BLaER1 treated with 17β-estradiol and CSF1 and Interleukin-3, amounts not matched to agents 10 nM and 100 nM (cell line): ENCODE results near the gene KDM4E.
A peak's percentile ranks its signal among the peaks of the same experiment; 100 is the strongest.
"Not testable (repeated sequence)": the region's sequence is repeated elsewhere in the genome, so short reads cannot be mapped to it uniquely, and the experiment has no call there.

Experiments
- H3K27ac ChIP-seq, 11 experiments: shearing (Covaris generic); formaldehyde crosslinking; 2 replicates each; pipeline ENCODE4 v1.8.1; 2022
- H3K27me3 ChIP-seq, 11 experiments: shearing (Covaris generic); formaldehyde crosslinking; 2 replicates each; pipeline ENCODE4 v1.8.1; 2022
- H3K36me3 ChIP-seq, 11 experiments: shearing (Covaris generic); formaldehyde crosslinking; 2 replicates each; pipeline ENCODE4 v1.8.1; 2022
- H3K4me1 ChIP-seq, 10 experiments: shearing (Covaris generic); formaldehyde crosslinking; 2 replicates each; pipeline ENCODE4 v1.8.1; 2022
- H3K4me2 ChIP-seq, 11 experiments: shearing (Covaris generic); formaldehyde crosslinking; 2 replicates each; pipeline ENCODE4 v1.8.1; 2022
- H3K4me3 ChIP-seq, 10 experiments: shearing (Covaris generic); formaldehyde crosslinking; 2 replicates each; pipeline ENCODE4 v1.8.1; 2022
- H3K9ac ChIP-seq, 11 experiments: shearing (Covaris generic); formaldehyde crosslinking; 2 replicates each; pipeline ENCODE4 v1.8.1; 2022
- H3K9me3 ChIP-seq, 11 experiments: shearing (Covaris generic); formaldehyde crosslinking; replicated peaks in 1 of 11; 2 replicates each; pipeline ENCODE4 v1.8.1; 2022
- H4K20me1 ChIP-seq, 11 experiments: shearing (Covaris generic); formaldehyde crosslinking; 2 replicates each; pipeline ENCODE4 v1.8.1; 2022
- Cebpa-rat ChIP-seq, 11 experiments: shearing (Covaris generic); IDR thresholded peaks; 2 replicates each; pipeline ENCODE4 v1.8.1; 2022

Gene KDM4E

DNA sequence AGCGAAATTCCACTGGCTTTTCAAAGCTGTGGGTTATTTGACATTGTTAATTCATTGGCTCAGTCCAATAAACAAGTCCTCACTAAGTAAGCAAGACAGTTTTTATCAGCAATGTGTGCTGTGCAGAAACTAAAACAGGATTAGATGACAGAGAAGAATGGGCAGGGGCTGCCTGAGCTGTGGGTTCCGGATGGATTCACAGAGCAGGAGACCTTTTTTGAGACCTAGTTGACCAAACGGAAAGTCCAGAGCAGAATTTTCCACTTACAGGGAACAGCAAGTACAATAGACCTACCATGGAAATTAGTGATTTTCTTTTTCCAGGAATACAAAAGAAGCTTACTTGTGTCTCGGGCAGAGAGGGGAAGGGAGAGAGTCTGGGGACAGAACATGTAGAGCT is 19.0 kb downstream of the KDM4E start:
- H3K4me2 ChIP-seq, result no peak overlapping the region
- no peaks in the 10 kb centered on the region for H3K36me3 ChIP-seq
- no peak overlapping the region for H3K9ac ChIP-seq
- H3K27ac ChIP-seq, result no peak overlapping the region
- no peak overlapping the region for H3K4me3 ChIP-seq
- H3K9me3 ChIP-seq, result no peaks in the 10 kb centered on the region
- H3K4me1 ChIP-seq, result peaks cover 0 to 8% (median 0%) of the 10 kb centered on the region in 10 experiments; a peak in 5 of 20 replicates
- no peaks in the 10 kb centered on the region for H3K27me3 ChIP-seq
- no peaks in the 10 kb centered on the region for H4K20me1 ChIP-seq
- TF ChIP-seq Cebpa-rat (IDR thresholded peaks at IDR 0.05), result no peak

DNA sequence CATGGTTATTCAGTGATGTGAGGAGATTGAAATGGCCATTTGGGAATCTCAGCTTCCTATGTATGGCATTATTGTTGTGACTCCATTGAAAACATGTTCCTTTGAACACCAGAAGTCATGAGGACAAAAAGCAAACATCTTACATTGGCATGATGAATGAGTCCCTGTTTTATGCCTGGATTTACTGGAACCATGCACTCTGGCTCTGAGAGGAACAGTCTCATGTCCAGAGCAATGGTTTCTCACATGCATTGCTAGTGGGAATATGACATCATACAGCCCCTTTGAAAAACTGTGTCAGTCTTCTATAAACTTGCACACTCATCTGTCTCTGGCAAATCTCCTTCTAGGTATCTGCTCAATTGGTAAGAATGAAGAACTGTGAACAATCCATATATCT is 20.8 kb downstream of the KDM4E start:
- TF ChIP-seq Cebpa-rat (IDR thresholded peaks at IDR 0.05), result no peak
- H3K27me3 ChIP-seq, result no peaks in the 10 kb centered on the region
- no peak overlapping the region for H3K4me3 ChIP-seq
- no peaks in the 10 kb centered on the region for H3K36me3 ChIP-seq
- no peak overlapping the region for H3K27ac ChIP-seq
- peaks cover 0 to 9% (median 7%) of the 10 kb centered on the region in 11 experiments; a peak in 7 of 22 replicates for H3K9me3 ChIP-seq
- peaks cover 0 to 10% (median 0%) of the 10 kb centered on the region in 10 experiments; a peak in 5 of 20 replicates for H3K4me1 ChIP-seq
- H3K9ac ChIP-seq, result no peak overlapping the region
- no peaks in the 10 kb centered on the region for H4K20me1 ChIP-seq
- H3K4me2 ChIP-seq, result no peak overlapping the region

DNA sequence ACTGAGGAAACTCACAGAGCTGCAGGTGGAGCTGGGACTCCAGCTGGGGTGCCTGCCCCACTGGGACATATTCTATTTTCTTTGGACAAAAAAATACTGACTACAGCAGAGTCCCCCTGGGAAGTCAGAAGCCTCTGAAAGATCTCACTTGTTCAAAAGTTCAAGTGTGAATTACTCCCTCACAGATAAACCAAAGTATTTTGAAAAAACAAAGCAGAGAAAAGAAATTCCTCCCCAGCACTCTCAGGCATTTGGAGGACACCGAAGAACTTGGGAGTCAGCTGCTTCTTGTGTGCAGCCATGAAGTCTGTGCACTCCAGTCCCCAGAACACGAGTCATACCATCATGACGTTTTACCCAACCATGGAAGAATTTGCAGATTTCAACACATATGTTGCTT is 24.1 kb downstream of the KDM4E start, which contains the start of gene KDM4F:
KDM4F (plus strand) TSS at position 301 of the 400 bp plus-strand sequence.
- H3K4me3 ChIP-seq, H3K4me1 ChIP-seq, H3K9ac ChIP-seq, H4K20me1 ChIP-seq, H3K36me3 ChIP-seq, H3K27ac ChIP-seq, H3K27me3 ChIP-seq: not testable (repeated sequence)
- Histone ChIP-seq H3K4me2 (peak within 1 kb of the TSS in 5 of 11 experiments; percentile 14 to 34 (median 23); a peak in 7 of 22 replicates), H3K9me3 (peaks cover 0 to 19% (median 11%) of the 10 kb centered on the region in 11 experiments; a peak in 9 of 22 replicates)

DNA sequence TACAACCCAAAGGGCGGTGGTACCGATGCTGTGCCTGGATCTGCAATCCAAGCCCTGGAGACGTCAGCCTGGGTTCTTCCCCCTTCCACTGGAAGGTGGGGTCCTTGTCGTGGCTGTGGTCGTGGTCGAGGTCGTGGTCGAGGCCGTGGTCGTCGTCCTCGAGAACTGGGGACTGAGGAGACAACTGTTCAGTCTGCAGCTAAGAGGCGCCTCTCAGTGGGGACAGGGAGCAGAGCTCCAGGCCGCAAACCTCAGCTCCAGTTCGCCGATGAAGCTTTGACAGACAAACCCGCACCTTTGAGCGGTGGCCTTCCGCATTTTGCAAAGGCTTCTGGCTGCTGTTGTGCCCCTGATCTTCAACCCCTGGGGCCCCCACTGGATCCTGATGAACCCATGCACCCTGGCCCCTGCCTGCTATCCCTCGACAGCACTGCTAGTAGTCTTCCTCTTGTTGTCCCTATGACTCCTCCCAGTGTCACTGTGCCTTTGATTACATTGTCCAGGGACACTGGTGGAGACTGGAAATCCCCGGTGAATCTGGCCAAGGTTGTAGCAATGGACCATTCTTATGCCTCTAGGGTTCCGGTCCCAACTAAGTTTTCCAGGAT is 25.6 kb downstream of the KDM4E start:
- no peak overlapping the region for H3K27ac ChIP-seq
- H3K27me3 ChIP-seq, result no peaks in the 10 kb centered on the region
- no peak overlapping the region for H3K9ac ChIP-seq
- H4K20me1 ChIP-seq, result no peaks in the 10 kb centered on the region
- H3K9me3 ChIP-seq, result peaks cover 0 to 21% (median 11%) of the 10 kb centered on the region in 11 experiments; a peak in 9 of 22 replicates
- H3K36me3 ChIP-seq, result no peaks in the 10 kb centered on the region
- no peak for TF ChIP-seq Cebpa-rat (IDR thresholded peaks at IDR 0.05)
- H3K4me3 ChIP-seq, result no peak overlapping the region
- no peak overlapping the region for H3K4me2 ChIP-seq
- H3K4me1 ChIP-seq, result peaks cover 0 to 14% (median 3%) of the 10 kb centered on the region in 10 experiments; a peak in 6 of 20 replicates

DNA sequence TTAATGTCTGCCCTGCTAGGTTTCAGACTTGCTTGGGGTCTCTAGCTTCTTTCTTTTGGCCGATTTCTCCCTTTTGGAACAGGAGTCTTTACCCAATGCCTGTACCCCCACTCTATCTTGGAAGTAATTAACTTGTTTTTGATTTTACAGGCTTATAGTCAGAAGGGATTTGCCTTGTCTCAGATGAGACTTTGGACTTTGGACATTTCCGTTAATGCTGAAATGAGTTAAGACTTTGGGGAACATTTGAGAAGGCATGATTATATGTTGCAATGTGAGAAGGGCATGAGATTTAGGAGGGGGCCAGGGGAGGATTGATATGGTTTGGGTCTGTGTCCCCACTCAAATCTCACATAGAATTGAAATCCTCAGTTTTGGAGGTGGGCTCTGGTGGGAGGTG is 29.3 kb downstream of the KDM4E start:
- no peak overlapping the region for H3K4me3 ChIP-seq
- no peak for TF ChIP-seq Cebpa-rat (IDR thresholded peaks at IDR 0.05)
- H3K27me3 ChIP-seq, result no peaks in the 10 kb centered on the region
- no peak overlapping the region for H3K9ac ChIP-seq
- peaks cover 0 to 21% (median 11%) of the 10 kb centered on the region in 11 experiments; a peak in 9 of 22 replicates for H3K9me3 ChIP-seq
- no peaks in the 10 kb centered on the region for H4K20me1 ChIP-seq
- no peak overlapping the region for H3K27ac ChIP-seq
- peaks cover 0 to 5% (median 1%) of the 10 kb centered on the region in 10 experiments; a peak in 3 of 20 replicates for H3K4me1 ChIP-seq
- no peaks in the 10 kb centered on the region for H3K36me3 ChIP-seq
- H3K4me2 ChIP-seq, result peak overlapping the region in 1 of 11 experiments; percentile 11; a peak in 1 of 22 replicates

DNA sequence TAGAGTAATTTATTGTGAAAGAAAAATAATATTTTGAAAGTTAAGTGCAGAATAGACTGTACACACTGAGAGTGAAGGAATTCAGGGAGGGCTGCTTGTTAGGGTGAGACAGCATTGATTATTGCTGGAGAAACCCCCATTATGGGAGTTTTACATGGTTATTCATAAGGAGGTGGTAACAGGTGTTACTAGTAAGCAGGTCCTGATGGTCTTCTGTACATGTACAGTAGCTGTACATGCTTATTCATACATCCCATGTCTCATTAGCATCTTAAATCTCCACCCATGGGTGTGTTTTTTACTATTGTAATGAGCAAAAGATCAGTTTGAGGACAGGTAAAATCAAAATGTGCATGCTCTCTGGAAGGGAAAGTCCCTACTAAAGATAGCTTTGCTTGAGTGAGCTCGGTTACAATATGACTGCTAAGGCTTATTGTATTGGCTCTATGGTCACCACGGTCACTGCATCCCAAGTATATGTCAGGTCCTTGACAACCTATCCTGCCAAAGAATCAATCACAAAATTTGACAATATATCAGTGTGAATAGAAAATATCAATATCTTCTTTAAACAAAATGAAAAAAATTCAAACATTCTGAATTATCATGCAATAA is 30.3 kb downstream of the KDM4E start:
- no peaks in the 10 kb centered on the region for H3K27me3 ChIP-seq
- H3K36me3 ChIP-seq, result no peaks in the 10 kb centered on the region
- H3K27ac ChIP-seq, result no peak overlapping the region
- no peak overlapping the region for H3K4me3 ChIP-seq
- no peaks in the 10 kb centered on the region for H4K20me1 ChIP-seq
- TF ChIP-seq Cebpa-rat (IDR thresholded peaks at IDR 0.05), result no peak
- H3K9me3 ChIP-seq, result peaks cover 0 to 17% (median 7%) of the 10 kb centered on the region in 11 experiments; a peak in 9 of 22 replicates
- no peak overlapping the region for H3K9ac ChIP-seq
- H3K4me2 ChIP-seq, result no peak overlapping the region
- H3K4me1 ChIP-seq, result peaks cover 0 to 5% (median 1%) of the 10 kb centered on the region in 10 experiments; a peak in 3 of 20 replicates

DNA sequence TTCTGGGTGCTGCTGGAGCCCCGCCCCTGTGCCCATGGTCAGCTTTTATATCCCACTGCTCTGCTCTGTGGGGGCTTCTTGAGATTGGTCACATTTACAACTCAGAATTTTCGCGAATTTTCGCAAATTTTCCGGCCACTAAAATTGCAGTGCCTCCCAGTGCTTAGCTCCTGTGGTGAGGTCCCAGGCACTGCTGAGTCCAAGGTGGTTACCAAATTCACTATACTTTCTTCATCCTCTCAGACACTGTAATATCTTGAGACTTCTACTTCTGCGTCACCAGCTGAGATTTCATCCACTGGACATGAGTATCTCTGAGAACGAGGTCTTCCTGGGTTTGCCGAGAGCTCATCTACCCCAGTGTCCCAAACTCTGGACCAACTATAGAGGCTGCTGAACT is 32.9 kb downstream of the KDM4E start:
- H4K20me1 ChIP-seq, result no peaks in the 10 kb centered on the region
- peaks cover 0 to 10% (median 0%) of the 10 kb centered on the region in 11 experiments; a peak in 4 of 22 replicates for H3K9me3 ChIP-seq
- no peak overlapping the region for H3K27ac ChIP-seq
- no peak for TF ChIP-seq Cebpa-rat (IDR thresholded peaks at IDR 0.05)
- H3K4me1 ChIP-seq, result peaks cover 0 to 5% (median 1%) of the 10 kb centered on the region in 10 experiments; a peak in 3 of 20 replicates
- no peaks in the 10 kb centered on the region for H3K27me3 ChIP-seq
- H3K9ac ChIP-seq, result no peak overlapping the region
- H3K36me3 ChIP-seq, result no peaks in the 10 kb centered on the region
- no peak overlapping the region for H3K4me3 ChIP-seq
- no peak overlapping the region for H3K4me2 ChIP-seq

DNA sequence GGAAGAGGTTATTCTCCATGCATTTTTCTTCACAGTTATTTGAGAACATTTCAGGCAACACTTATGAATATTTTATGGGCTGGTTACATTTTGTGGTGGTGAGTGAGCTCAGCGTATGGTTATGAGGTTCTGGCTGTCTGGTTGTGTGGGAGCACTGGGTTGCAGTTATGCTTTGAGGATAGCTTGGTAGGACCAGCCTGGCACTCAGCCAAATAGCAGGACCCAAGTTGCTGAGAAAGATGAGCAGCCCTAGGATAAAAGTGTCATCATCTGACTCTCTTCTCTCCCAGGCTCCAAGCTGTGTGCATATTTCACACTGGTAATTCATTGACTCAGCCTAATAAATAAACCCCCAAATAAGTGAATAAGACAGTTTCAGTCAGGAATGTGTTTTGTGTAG is 33.6 kb downstream of the KDM4E start:
- Histone ChIP-seq H3K4me2 (no peak overlapping the region), H3K27me3 (no peaks in the 10 kb centered on the region), H3K27ac (no peak overlapping the region), H3K9me3 (peaks cover 0 to 8% (median 0%) of the 10 kb centered on the region in 11 experiments; a peak in 4 of 22 replicates), H3K36me3 (no peaks in the 10 kb centered on the region), H3K4me3 (no peak overlapping the region), H4K20me1 (no peaks in the 10 kb centered on the region), H3K9ac (no peak overlapping the region), H3K4me1 (peaks cover 0 to 5% (median 1%) of the 10 kb centered on the region in 10 experiments; a peak in 3 of 20 replicates)
- TF ChIP-seq Cebpa-rat (IDR thresholded peaks at IDR 0.05), result no peak

DNA sequence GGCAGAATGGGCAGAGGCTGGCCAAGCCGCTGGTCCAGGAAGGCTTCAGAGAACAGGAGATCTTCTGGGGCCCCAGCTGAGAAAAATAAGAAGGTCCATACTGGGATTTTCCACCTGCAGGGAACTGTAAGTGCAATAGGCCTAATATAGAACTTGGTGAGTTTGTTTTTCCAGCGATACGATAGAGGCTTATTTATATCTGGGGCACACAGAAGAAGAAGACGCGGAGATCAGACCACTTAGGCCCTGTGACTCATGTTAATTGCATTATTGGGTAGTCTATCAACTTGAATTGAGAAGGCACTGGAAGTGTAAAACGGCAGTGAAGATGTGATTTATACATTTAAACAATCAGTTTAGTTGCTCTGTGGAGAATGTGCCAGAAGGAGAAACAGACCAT is 34.0 kb downstream of the KDM4E start:
- no peak for TF ChIP-seq Cebpa-rat (IDR thresholded peaks at IDR 0.05)
- H3K9ac ChIP-seq, result no peak overlapping the region

More for the DNA sequence above, 34.0 kb downstream of the KDM4E start:
- Histone ChIP-seq H3K4me3 (no peak overlapping the region), H3K4me2 (no peak overlapping the region), H3K4me1 (peaks cover 0 to 5% (median 1%) of the 10 kb centered on the region in 10 experiments; a peak in 3 of 20 replicates), H3K9me3 (peaks cover 0 to 4% (median 0%) of the 10 kb centered on the region in 11 experiments; a peak in 1 of 22 replicates), H3K27ac (no peak overlapping the region), H3K27me3 (no peaks in the 10 kb centered on the region), H4K20me1 (no peaks in the 10 kb centered on the region), H3K36me3 (no peaks in the 10 kb centered on the region)
